B cell (primary cell): Measurements from ENCODE around the gene TSEN54. TPM values are rescaled to one million over a fixed set of nuclear protein-coding genes. Genes with fewer than 3 reads are reported as not detected.
A peak's percentile ranks its signal among the peaks of the same experiment; 100 is the strongest.

Source experiments
- ATAC-seq: fragments of 200-7000 bp; cut with Tn5 transposase; one replicate; pipeline ENCODE4 v1.10.0; 2021; ENCODE audit warnings: low read depth, mild to moderate bottlenecking, moderate number of reproducible peaks, moderate library complexity
- CTCF ChIA-PET: fragments of 350-600 bp; sonication (Branson Sonifier 250); formaldehyde crosslinking; loops from one replicate; lab custom pipeline; 2021; ENCODE audit warnings: antibody characterized with exemption, inconsistent platforms; lab: Charles Lee
- POLR2A ChIA-PET: fragments of 350-600 bp; sonication (Branson Sonifier 250); formaldehyde crosslinking; loops from one replicate; lab custom pipeline; 2021; ENCODE audit warnings: antibody characterized with exemption; lab: Charles Lee
- DNase-seq: peaks from one replicate; pipeline ENCODE4 v3.0.0; 2013
- H2AFZ ChIP-seq: 2 replicates; pipeline ENCODE4 v1.6.1; 2012; ENCODE audit warnings: mild to moderate bottlenecking, low read depth, low read length; ENCODE audit not compliant: insufficient read depth, poor library complexity, severe bottlenecking
- H3K27ac ChIP-seq, 2 donors: 1 replicate in 1 of 2; 2 replicates in 1 of 2; pipeline ENCODE4 v1.5.1; 2012 to 2013; ENCODE audit warnings: low read length in 2 of 2, mild to moderate bottlenecking in 2 of 2, moderate library complexity in 1 of 2
- H3K27me3 ChIP-seq, 4 experiments: fragments of 200-600 bp in 1 of 4; sonication (generic) in 1 of 4; replicated peaks in 1 of 4; 1 replicate in 2 of 4; 2 replicates in 2 of 4; pipeline versions ENCODE4 v1.6.1 to v1.7.0; 2013 to 2016; ENCODE audit warnings: low read length in 3 of 4, mild to moderate bottlenecking in 2 of 4, mixed read lengths in 1 of 4, moderate library complexity in 1 of 4; ENCODE audit not compliant: insufficient read depth in 4 of 4, control insufficient read depth in 3 of 4; ENCODE audit errors: control extremely low read depth in 1 of 4
- H3K36me3 ChIP-seq, 2 experiments: replicated peaks in 1 of 2; 1 replicate in 1 of 2; 2 replicates in 1 of 2; pipeline versions ENCODE4 v1.6.1 to v1.7.1; 2013; ENCODE audit warnings: low read length in 1 of 2; ENCODE audit not compliant: insufficient read depth in 2 of 2, control insufficient read depth in 1 of 2; ENCODE audit errors: control extremely low read depth in 1 of 2, extremely low read depth in 1 of 2
- H3K4me1 ChIP-seq, 2 donors: fragments of 200-600 bp in 1 of 2; sonication (generic) in 1 of 2; 1 replicate in 1 of 2; 2 replicates in 1 of 2; pipeline versions ENCODE4 v1.5.1 to v1.6.1; 2013 to 2017; ENCODE audit warnings: low read length in 2 of 2; ENCODE audit not compliant: control insufficient read depth in 2 of 2, insufficient read depth in 2 of 2
- H3K4me2 ChIP-seq: replicated peaks from 2 replicates; pipeline ENCODE3; 2012; ENCODE audit warnings: mild to moderate bottlenecking, low read depth, low read length; ENCODE audit not compliant: poor library complexity, severe bottlenecking
- H3K4me3 ChIP-seq, 5 experiments: fragments of 200-600 bp in 1 of 5; sonication (generic) in 1 of 5; 1 replicate in 3 of 5; 2 replicates in 2 of 5; pipeline versions ENCODE4 v1.5.1 to v1.7.0; 2011 to 2016; ENCODE audit warnings: low read length in 4 of 5, mild to moderate bottlenecking in 4 of 5, low read depth in 2 of 5, control low read depth in 1 of 5, moderate library complexity in 1 of 5; ENCODE audit not compliant: insufficient read depth in 1 of 5; ENCODE audit errors: control extremely low read depth in 1 of 5, extremely low read depth in 1 of 5
- H3K79me2 ChIP-seq: fragments of 200-600 bp; sonication (generic); one replicate; pipeline ENCODE4 v1.6.0; 2016; ENCODE audit warnings: low read length; ENCODE audit not compliant: control insufficient read depth, insufficient read depth
- H3K9ac ChIP-seq: fragments of 200-600 bp; sonication (generic); 2 replicates; pipeline ENCODE4 v1.6.1; 2017; ENCODE audit warnings: mild to moderate bottlenecking, low read length, moderate library complexity
- H3K9me3 ChIP-seq, 3 donors: one replicate each; pipeline versions ENCODE4 v1.6.1 to v1.7.1; 2013; ENCODE audit warnings: low read length in 2 of 3; ENCODE audit not compliant: control insufficient read depth in 2 of 3, insufficient read depth in 1 of 3; ENCODE audit errors: control extremely low read depth in 1 of 3
- H4K20me1 ChIP-seq: 2 replicates; pipeline ENCODE4 v1.6.0; 2012; ENCODE audit warnings: mild to moderate bottlenecking, low read length; ENCODE audit not compliant: insufficient read depth, control insufficient read depth, poor library complexity, severe bottlenecking
- H3K27ac Mint-ChIP-seq: one replicate; pipeline ENCODE4 v1.8.0; 2021; ENCODE audit warnings: mixed read lengths
- H3K27me3 Mint-ChIP-seq: one replicate; pipeline ENCODE4 v1.8.0; 2021; ENCODE audit warnings: mixed read lengths
- H3K4me1 Mint-ChIP-seq: one replicate; pipeline ENCODE4 v1.8.0; 2021; ENCODE audit warnings: mixed read lengths
- H3K4me3 Mint-ChIP-seq: one replicate; pipeline ENCODE4 v1.8.0; 2021; ENCODE audit warnings: mixed read lengths
- H3K9me3 Mint-ChIP-seq: one replicate; pipeline ENCODE4 v1.8.0; 2022; ENCODE audit warnings: mixed read lengths; ENCODE audit not compliant: insufficient read depth
- CTCF ChIP-seq: fragments of 200-600 bp; IDR thresholded peaks from one replicate; pipeline ENCODE4 v1.8.0; 2022; ENCODE audit warnings: antibody characterized with exemption, mild to moderate bottlenecking
- EZH2 ChIP-seq: IDR thresholded peaks from 2 replicates; pipeline ENCODE4 v1.6.1; 2012; ENCODE audit warnings: borderline replicate concordance, low read depth, mild to moderate bottlenecking, moderate library complexity, low read length; ENCODE audit not compliant: insufficient read depth, poor library complexity, severe bottlenecking
- WGBS: methylation state at CpG from one replicate; pipeline ENCODE4 v1.1.5; 2013; ENCODE audit warnings: missing lambda C conversion rate; ENCODE audit not compliant: insufficient coverage; 5-methylcytosine and 5-hydroxymethylcytosine counted together
- intact Hi-C: fragments of 100-400 bp; cut with micrococcal nuclease; formaldehyde crosslinking; loops from one replicate; pipeline ENCODE4 v1.10.0; 2022
- polyA minus RNA-seq: library from RNA; depleted of rRNA, polyadenylated mRNA; stranded (reverse); fragments of >200 nt; gene quantifications from 2 replicates; pipeline ENCODE4 v1.2.3, GENCODE V29; 2012
- polyA plus RNA-seq: library from polyadenylated mRNA; depleted of rRNA; stranded (reverse); fragments of >200 nt; gene quantifications from 2 replicates; pipeline ENCODE4 v1.2.3, GENCODE V29; 2012
- total RNA-seq, 2 donors: library from RNA; stranded (reverse); fragments of 120-200 nt in 1 of 2; gene quantifications; 1 replicate in 1 of 2; 2 replicates in 1 of 2; pipeline versions ENCODE4 v1.2.3 to v1.2.4, GENCODE V29; 2013 to 2022

TSEN54 gene
- 29.7 and 33.0 TPM in 2 replicates for total RNA-seq
- 26.7 TPM for total RNA-seq (2013)
- polyA plus RNA-seq, result 26.3 and 45.9 TPM in 2 replicates
- 17.1 and 20.4 TPM in 2 replicates for polyA minus RNA-seq

GRCh38 chr17:75516255-75516618 is at the start of gene TSEN54:
TSS of gene TSEN54 (plus strand) at chr17:75516528. CDS start at chr17:75516561, 33 bp downstream.
- DNase-seq, result peak; percentile 92
- Histone ChIP-seq H3K36me3 (no peaks in the 10 kb centered on the region), H3K4me3 (peak within 1 kb of the TSS; percentile 38 to 96 (median 70)), H3K4me2 (peak within 1 kb of the TSS; percentile 100), H3K9me3 (no peaks in the 10 kb centered on the region), H3K79me2 (peaks cover 11% of the 10 kb centered on the region), H3K4me1 (peaks cover 26 to 39% of the 10 kb centered on the region in 2 donors), H3K27ac (peak within 1 kb of the TSS in 1 of 2 donors; percentile 15), H3K9ac (peak within 1 kb of the TSS; percentile 89), H4K20me1 (peaks cover 10% of the 10 kb centered on the region), H2AFZ (peak within 1 kb of the TSS; percentile 87), H3K27me3 (no peaks in the 10 kb centered on the region)
- H3K4me1 Mint-ChIP-seq, result peaks cover 19% of the 10 kb centered on the region
- intact Hi-C loops, result loop anchor here (1.0 to 10.0 kb wide), 9 partner anchors 9 to 1221 kb away; partner anchors contain the start of genes GALK1, GRB2, LLGL2 and MFSD11
- ChIA-PET CTCF (interaction anchor here (0.6 to 2.2 kb wide), 21 partner anchors 9 to 311 kb away, joined by 3 to 24 read pairs (median 4); partner anchors contain the start of genes LLGL2, MYO15B, SLC25A19 and SMIM5), POLR2A (interaction anchor here (0.5 to 1.5 kb wide), 10 partner anchors 9 to 588 kb away, joined by 3 to 22 read pairs (median 4); partner anchors contain the start of genes EXOC7, LLGL2, MIF4GD and SLC25A19)
- TF ChIP-seq EZH2 (no peak), CTCF (no peak)
- peak within 1 kb of the TSS; percentile 81 for H3K4me3 Mint-ChIP-seq
- H3K9me3 Mint-ChIP-seq, result no peaks in the 10 kb centered on the region
- WGBS, result under 1% methylated on average over 45 of the region's 45 CpGs
- H3K27ac Mint-ChIP-seq, result peak within 1 kb of the TSS; percentile 75
- peak; percentile 80 for ATAC-seq
- no peaks in the 10 kb centered on the region for H3K27me3 Mint-ChIP-seq

- WGBS, result 98% methylated on average over 8 of the region's 8 CpGs
- ChIA-PET POLR2A (no interaction called here), CTCF (no interaction called here)
- DNase-seq (no peak), ATAC-seq (no peak)
- Histone ChIP-seq H3K79me2 (peaks cover 68% of the 10 kb centered on the region), H3K4me3 (no peak overlapping the region), H3K9ac (no peak overlapping the region), H2AFZ (no peak overlapping the region), H3K36me3 (peaks cover 0 to 16% of the 10 kb centered on the region in 2 experiments), H3K27ac (no peak overlapping the region), H4K20me1 (peaks cover 13% of the 10 kb centered on the region), H3K4me2 (no peak overlapping the region), H3K9me3 (no peaks in the 10 kb centered on the region), H3K27me3 (no peaks in the 10 kb centered on the region), H3K4me1 (no peaks in the 10 kb centered on the region)
- H3K27me3 Mint-ChIP-seq, result no peaks in the 10 kb centered on the region
- H3K4me1 Mint-ChIP-seq, result peaks cover 4% of the 10 kb centered on the region
- no peak overlapping the region for H3K27ac Mint-ChIP-seq
- intact Hi-C loops, result no loop called here
- TF ChIP-seq EZH2 (no peak), CTCF (no peak)
- H3K9me3 Mint-ChIP-seq, result no peaks in the 10 kb centered on the region
- no peak overlapping the region for H3K4me3 Mint-ChIP-seq
Observed at GRCh38 chr17:75468291-75468754, 48.0 kb upstream of the TSEN54 start.
